ENCODE measurements around the gene UBAC1.

The UBAC1 gene

DNA sequence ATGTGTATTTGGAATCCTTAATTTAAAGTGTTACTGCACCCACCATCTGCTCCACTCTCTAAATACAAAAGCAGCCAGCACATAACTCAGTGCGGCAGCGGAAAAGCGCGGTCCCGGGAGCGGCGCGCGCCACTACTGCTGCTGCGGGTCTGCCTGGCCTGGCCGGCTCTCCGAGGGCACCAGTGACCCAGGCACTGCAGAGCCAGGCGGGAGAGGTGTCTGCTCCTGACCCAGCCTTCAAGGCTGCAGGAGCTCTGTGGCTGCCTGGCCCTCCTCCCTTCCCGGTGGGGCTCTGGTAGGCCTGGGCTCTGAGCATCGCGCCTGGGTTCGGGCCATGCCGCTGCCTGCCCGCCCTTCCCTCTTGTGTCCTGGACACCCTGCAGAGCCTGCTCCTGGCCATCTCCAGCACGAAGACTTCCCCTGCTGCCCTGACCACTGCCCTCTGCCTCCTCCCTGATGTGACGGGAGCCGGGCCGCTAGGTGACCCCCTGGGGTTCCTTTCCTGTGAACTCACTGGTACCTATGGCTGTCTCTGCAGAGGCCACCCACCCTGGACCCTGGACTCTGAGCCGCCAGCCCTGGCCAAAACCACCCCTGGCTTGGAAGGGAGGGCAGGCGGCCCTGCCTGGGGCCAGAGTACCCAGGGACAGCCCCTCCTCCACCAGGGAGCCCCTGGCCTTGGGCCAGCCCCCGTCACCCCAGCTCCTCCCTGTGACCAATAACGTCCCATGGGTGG is 32.8 kb upstream of the UBAC1 start:
- DNase-seq: no peak

DNA sequence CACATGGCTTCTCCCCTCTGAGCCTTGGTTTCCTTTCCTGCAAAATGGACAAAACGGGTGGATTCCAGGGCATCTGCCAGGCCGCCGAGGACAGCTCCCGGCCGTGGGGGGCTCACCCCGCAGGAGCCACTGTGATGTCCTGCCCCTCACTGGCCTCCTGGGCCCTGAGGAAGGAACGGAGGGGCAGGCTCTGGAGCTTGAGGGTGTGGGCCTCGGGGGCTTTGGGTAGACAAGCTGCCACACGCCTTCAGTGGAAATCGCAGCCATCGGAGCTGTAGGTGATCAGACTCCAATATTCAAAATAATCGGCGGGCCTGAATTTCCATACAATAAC is 32.2 kb upstream of the UBAC1 start:
- DNase-seq: no peak

- DNase-seq: peak in 1 of 2 donors; percentile 31
Observed at GRCh38 chr9:135992486-135993408, 31.6 kb upstream of the UBAC1 start.

DNA sequence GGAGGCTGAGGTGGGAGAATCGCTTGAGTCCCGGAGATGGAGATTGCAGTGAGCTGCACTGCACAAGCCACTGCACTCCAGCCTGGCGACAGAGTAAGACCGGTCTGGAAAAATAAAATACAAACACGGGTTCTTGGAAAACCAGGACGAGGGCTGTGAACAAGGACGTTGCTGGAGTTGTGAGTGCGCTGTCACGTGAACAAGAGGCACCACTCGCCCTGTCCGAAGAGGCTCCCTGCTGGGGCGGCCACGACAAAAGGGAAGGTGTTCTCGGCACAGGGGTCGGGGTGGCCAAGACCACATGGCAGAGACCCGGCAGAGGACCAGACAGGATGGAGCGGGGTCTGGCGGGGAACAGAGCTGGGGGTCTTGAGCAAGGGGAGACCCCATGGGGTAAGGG is 30.6 kb upstream of the UBAC1 start:
- DNase-seq: no peak

- DNase-seq: peak; percentile 28 to 47
Observed at GRCh38 chr9:135990468-135991429, 29.6 kb upstream of the UBAC1 start.

DNA sequence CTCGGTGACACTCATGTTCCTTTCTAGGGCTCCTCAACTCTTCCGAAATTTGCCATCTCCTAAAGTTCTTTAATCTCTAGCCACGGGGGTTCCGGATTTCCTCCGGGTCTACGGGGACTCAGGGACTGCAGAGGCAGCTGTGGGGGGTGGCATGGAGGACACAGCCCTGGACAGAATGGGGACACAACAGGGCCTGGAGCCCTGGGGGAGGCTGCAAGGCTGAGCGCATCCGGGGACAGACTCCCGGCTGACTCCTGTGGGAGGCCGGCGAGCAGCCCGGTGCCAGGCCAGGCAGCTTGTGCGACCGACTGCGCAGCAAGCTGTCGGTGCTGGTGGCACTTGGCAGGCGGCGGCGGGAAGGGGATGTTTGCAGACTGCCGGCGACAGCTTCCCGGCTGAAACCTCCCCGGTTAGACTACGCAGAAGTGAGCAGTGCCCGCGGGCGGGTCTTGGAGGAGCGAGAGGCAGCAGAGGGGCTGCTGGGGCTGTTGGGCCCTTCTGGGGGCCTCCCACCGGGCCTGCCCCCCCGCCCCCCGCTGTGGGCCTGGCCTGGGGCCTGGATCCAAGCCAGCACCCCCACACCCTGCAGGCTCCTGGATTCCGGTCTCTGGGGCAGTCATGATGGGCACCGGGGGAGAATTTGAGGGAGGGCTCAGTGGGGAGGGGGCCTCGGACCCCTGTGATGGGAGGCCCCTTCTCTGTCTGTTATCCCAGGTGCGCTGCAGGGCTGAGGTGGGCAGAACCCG is 28.7 kb upstream of the UBAC1 start:
- DNase-seq: no peak

DNA sequence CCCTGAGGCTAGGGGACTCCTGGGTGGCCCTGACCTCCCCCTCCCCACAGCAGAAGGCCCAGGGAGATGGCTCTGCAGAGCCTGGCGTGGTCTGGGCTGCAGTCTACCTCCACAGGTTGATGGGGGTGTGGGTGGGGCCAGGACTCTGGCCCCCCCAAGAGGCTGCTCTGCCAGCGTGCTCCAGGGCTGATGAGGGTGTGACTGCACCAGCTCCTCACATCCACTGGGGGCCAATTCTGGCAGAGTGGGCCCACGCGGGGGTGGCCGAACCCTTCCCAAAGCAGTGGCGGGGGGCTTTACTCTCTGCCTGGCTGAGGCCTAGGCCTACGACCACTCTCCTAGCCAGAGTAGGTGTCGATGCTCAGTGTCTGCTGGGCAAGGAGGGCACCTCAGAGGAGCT is 28.0 kb upstream of the UBAC1 start:
- no peak for DNase-seq

DNA sequence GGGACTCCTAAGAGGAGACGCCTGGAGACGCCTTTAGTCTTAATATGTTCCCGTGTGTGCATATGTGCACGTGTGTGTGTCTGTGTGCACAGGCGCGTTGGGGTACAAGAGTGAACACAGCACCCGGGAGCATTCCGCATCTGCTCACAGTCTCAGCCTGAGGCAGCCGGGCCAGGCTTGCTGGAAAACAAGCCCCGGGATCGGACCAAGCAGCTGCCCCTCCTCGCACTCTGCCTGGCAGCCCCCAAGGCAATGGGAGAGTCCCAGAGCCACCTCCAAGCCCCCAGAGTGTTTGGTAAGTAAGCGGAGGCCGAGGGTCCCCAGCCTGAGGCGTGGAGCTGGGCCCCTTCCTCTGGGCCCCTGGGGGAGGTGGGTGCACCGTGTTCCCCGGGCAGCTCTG is 27.3 kb upstream of the UBAC1 start:
- no peak for DNase-seq

DNA sequence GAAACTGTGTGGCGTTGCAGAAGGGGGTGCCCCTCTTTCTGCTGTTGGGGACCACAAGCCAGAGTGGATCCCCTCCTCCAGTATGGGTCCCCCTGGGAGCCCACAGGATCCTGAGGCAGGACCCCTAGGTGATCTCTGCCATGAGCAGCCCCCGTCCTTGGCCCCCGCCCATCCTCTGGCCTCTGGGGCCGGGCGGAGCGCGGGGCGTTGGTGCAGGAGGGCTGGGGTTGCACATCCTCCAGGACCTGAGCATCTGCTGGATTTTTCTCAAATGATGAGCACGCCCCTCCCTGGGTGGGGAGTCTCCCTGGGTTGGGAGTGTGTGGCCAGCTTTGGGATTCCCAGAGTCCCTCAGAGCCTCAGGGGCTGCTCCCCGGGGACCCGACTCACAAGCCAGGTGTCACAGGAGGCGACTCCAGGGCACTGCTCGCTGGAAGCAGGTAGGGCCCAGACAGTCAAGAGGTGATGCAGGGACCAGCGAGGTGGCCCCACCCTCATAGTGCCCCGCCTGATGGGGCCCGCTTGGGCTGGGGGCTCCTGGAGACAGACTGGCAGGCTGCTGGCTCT is 26.7 kb upstream of the UBAC1 start:
- no peak for DNase-seq

- DNase-seq: no peak
Observed at GRCh38 chr9:135986605-135987004, 25.4 kb upstream of the UBAC1 start.

GRCh38 chr9:135985889-135986288 is 24.7 kb upstream of the UBAC1 start:
- DNase-seq: no peak

GRCh38 chr9:135985459-135985774 is 24.2 kb upstream of the UBAC1 start:
- no peak for DNase-seq

DNA sequence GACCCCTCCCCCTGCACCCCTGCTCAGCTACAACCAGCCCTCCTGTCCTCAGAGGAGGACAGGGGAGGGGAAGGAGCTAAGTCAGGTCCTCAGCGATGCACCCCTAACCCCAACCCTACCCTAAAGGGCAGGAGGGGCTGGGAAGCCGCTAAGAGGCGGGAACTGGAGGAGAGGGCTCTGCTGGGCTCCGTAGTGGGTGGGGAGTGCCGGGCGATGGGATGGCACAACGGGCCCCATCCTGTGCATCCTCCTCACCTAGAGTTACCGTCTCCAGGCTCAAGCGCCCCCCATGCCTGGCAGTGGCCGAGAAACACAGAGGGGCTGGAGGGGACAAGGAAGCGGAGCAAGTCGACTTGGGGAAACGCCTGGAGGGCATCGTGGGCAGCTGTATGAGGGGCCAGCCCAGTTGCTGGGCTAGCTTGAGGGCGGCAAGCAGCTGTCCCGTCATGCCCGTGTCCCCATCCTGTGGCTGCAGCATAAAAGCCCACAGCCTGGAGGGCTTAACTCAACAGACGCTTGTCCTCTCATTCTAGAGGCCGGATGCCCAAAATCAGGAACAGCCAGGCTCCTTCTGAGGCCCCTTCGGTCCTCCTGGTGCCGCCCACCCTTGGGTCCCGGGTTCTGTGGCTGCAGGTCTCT is 23.0 kb upstream of the UBAC1 start:
- no peak for DNase-seq

GRCh38 chr9:135983208-135984071 is 22.3 kb upstream of the UBAC1 start:
- no peak for DNase-seq

DNA sequence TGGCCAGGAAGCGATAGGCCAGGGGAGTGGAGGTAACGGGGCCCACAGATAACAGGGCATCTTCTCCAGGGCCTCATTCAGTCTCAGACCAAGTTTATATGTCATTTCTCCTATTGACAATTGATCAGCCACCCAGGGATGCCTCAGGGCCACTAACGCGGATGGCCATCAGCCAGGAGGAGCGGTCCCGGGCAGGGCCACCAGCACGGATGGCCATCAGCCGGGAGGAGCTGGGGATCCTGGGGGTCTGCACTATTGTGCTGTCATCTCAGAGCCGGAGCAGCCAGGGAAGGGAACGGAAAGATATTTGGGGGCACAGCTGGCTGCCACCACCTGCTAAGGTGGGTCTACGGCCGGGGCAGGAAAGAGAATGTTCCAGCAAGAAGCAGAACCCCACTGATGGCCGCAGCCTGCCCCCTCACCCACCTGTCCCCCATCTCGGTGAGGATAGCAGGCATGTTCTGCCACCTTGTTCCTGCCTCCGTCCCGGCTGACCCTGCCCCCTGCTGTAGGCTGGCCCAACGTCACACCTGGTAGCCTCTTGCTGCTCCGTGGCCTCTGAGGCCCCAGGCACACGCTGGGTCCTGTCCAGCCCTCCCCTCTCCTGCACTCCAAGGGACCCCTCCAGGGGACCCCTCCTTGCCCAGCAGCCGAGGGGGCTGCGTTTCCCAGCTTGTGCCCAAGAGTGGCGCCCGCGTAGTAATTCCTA is 21.5 kb upstream of the UBAC1 start:
- DNase-seq: no peak

DNA sequence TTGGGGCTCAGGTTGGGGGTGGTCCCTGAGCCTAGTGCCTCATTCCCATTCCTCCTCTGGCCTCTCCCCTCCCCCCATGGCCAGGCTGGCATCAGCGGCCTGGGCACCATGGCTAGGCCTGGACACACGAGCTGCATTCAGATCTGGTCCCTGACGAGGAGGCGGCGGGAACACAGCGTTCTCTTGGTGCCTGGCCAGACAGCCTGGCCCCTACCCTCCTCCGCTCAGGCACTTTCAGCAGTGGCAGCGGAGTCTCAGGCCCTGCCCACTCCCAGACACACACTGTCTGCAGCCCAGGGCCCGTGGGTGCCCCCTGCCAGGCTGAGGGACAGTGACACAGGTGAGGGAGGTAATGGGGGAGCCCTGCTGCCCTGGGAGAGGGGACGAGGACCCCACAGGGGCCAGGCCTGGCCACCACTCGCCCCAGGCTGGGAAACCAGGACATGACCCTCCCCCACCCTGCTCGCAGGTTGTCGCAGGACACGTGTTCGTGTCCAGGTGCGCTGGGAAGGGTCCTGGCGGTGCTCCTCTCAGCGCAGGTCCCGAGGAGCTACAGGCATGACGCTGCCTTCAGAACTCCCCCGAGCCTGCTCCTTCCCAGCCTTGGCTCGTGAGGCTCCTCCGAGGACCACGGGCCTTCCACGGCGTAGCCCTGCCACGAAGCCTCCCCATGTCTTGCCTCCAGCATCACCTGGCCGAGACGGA is 19.9 kb upstream of the UBAC1 start:
- DNase-seq: no peak

GRCh38 chr9:135979547-135980166 is 18.5 kb upstream of the UBAC1 start:
- DNase-seq: no peak

GRCh38 chr9:135978642-135979546 is 17.7 kb upstream of the UBAC1 start:
- DNase-seq: peak in 1 of 2 donors; percentile 20
